ENCODE results near the gene TUBG1.

- TF ChIP-seq JUN (IDR thresholded peaks at IDR 0.05; ENCODE audit: low read depth, low read length) = no peak
- TF ChIP-seq RAD21 (IDR thresholded peaks at IDR 0.05 in 1 of 2, conservative IDR thresholded peaks at IDR 0.05 in 1 of 2; ENCODE audit: low read depth in 2 of 2, low read length in 2 of 2) = no peak
- no peak for TF ChIP-seq TAF1 (IDR thresholded peaks at IDR 0.05; ENCODE audit: low read depth, low read length)
- TF ChIP-seq, protein P1, sequence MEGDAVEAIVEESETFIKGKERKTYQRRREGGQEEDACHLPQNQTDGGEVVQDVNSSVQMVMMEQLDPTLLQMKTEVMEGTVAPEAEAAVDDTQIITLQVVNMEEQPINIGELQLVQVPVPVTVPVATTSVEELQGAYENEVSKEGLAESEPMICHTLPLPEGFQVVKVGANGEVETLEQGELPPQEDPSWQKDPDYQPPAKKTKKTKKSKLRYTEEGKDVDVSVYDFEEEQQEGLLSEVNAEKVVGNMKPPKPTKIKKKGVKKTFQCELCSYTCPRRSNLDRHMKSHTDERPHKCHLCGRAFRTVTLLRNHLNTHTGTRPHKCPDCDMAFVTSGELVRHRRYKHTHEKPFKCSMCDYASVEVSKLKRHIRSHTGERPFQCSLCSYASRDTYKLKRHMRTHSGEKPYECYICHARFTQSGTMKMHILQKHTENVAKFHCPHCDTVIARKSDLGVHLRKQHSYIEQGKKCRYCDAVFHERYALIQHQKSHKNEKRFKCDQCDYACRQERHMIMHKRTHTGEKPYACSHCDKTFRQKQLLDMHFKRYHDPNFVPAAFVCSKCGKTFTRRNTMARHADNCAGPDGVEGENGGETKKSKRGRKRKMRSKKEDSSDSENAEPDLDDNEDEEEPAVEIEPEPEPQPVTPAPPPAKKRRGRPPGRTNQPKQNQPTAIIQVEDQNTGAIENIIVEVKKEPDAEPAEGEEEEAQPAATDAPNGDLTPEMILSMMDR (IDR thresholded peaks at IDR 0.05; ENCODE audit: control extremely low read depth in 1 of 3, insufficient read depth in 1 of 3, low read depth in 1 of 3, low read length in 3 of 3) = no peak
Measured at GRCh38 chr17:42629411-42630009, 20.0 kb downstream of the TUBG1 start.

Measured in H1 (cell line).